HG03520 (cell line): ENCODE data around the gene TMCC3.
A peak's percentile ranks its signal among the peaks of the same experiment; 100 is the strongest.
"Not testable (repeated sequence)": the region's sequence is repeated elsewhere in the genome, so short reads cannot be mapped to it uniquely, and the experiment has no call there.

Experiments used
- ATAC-seq: cut with Tn5 transposase; IDR thresholded peaks from one replicate; pipeline ENCODE4 v1.9.1; 2021; ENCODE audit warnings: mild to moderate bottlenecking, moderate library complexity; ENCODE audit not compliant: unreplicated experiment

Gene TMCC3

GRCh38 chr12:94575024-94575423, 75.3 kb downstream of the TMCC3 start:
- no peak for ATAC-seq

DNA sequence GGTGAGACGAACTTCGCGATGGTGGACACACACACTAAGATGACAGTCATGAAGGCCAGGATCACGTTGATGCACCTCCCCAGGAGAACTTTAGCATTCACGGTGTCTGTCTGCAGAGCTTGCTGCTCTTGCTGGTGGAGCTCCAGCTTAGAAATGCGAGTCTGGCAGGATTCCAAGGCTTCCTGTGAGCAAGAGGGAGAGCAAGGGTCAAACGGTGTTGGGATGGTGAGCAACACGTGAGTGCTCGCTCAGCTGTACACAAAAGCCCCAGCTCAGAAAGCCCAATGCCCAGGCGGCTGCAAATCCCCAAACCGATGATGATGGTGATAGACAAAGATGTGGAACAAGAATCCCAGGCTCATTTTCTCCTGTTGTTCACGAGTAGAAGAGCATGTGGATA, 78.8 kb downstream of the TMCC3 start:
- ATAC-seq = no peak

DNA sequence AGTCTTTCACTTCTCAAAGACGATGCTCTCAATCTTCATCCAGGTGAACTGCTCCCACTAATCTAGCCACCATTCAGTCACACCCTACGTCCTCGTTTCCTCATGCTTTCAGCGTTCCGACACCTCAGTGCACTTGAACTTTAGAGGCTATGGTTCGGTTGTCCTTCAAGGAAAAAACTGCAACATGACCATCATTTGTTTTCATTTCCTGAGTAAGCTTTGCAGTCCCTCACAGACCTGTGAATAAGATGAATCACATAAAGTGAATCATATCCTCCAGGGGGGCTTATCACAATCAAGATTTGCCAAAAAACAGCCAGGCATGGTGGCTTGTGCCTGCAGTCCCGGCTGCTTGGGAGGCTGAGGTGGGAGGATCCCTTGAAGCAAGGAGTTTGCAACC, 80.2 kb downstream of the TMCC3 start:
- no peak for ATAC-seq

DNA sequence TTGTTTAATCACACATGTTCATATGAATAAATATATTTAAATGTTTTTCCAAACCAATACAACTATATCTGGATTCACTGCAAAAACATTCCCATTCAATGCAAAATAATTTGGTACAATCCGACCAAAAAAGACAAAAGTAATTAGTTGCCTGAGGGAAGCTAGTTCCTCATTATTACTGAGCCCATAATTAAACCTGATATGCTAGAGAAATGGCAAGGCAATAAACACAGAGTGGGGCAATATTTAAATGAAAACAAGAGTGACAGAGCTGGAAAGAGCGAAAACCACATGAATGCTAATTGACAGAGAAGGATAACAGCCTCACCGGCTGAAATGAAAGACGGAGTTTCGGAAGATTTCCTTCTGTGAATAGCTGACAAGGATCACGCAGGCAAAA, 82.6 kb downstream of the TMCC3 start:
- no peak for ATAC-seq

DNA sequence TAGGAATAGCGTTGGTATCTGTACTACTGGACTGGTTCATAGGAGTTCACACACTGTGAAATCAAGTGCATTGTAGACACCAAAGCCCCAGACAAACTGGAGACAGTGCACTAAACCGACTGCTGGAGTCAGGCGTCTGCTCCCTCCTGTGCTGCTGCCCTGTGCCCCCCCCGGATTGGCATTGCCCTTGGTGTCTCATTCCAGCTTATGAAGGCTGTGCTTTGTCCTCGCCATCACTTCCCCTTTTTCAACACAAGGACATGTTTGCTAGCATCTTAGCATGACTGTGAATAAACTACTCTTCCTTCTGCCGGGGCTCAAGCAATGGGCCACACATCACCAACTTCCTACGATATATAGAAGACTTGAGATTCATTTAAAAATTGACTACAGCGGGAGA, 84.0 kb downstream of the TMCC3 start:
- no peak for ATAC-seq

DNA sequence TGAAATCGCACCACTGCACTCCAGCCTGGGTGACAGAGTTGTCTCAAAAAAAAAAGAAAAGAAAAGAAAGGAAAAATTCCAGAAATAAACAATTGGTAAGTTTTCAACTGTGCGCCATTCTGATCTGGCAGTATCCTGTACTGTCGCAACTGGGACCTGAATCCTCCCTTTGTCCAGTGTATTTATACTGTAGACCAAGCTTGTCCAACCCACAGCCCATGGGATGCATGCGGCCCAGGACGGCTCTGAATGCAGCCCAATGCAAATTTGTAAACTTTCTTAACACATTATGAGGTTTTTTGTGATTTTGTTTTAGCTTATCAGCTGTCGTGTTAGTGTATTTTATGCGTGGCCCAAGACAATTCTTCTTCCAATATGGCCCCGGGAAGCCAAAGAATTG, 84.7 kb downstream of the TMCC3 start:
- no peak for ATAC-seq

GRCh38 chr12:94563286-94563685, 87.1 kb downstream of the TMCC3 start:
- no peak for ATAC-seq

- peak; percentile 71 for ATAC-seq
Measured at GRCh38 chr12:94561943-94562411, 88.4 kb downstream of the TMCC3 start.

DNA sequence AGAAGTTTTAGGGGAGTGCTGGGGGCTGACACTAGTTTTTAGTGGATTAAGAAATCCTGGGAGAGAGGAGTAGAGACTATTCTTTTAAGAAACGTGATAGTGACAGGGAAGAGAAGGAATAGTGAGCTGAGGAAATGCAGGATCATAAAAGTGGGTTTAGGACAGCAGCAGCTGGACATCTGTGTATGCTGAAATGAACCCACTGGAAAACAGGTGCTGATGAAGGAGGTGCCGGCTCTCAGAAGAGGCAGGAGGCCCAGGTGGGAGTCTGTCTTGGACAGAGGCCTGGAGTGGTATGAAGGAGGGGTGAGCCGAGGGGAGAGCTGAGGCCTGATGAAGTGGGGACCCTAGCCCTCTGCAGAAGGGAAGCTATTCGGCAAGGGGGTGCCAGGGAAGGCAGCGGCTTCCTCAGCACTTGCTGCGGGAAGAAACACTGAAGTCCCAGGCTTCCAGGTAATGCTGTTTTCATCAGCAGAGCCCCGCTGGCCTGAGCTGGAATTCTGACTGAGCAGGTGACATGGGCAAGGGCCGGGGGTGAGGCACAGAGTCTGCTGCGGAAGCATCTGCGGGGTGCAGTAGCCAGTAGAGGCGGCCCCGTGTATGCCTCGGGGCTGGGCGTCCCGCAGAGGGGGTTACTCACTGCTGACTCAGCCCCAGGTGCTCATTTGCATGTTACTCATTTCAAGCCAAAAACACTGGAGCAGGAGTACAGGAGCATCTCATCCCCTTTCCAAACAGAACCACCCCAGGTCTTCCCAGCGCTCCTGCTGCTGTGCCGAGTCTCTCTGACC, 89.7 kb downstream of the TMCC3 start:
- peak; percentile 66 for ATAC-seq

- ATAC-seq = no peak
Measured at GRCh38 chr12:94558612-94559011, 91.7 kb downstream of the TMCC3 start.

- no peak for ATAC-seq
Measured at GRCh38 chr12:94557746-94558295, 92.5 kb downstream of the TMCC3 start.

DNA sequence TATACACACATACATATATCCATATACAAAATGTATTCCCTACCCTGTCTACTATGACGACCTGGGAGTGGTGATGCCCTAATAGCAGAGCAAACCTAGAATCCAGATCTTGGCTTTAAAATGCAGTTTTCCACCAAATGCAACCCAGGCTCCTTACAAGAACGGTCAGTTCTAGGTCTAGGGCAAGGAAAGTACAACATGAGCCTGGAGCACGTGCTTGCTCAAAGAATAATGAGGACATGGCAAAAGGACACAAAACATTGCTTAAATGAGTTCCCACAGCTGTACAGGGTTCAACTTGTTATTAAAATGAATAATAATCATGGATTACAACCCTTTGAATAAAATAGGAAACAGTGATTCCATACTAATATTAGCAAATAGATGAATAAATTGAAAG, 94.7 kb downstream of the TMCC3 start:
- no peak for ATAC-seq

GRCh38 chr12:94553875-94554274, 96.5 kb downstream of the TMCC3 start:
- no peak for ATAC-seq

GRCh38 chr12:94553130-94553519, 97.2 kb downstream of the TMCC3 start:
- ATAC-seq = no peak

- ATAC-seq = no peak
Measured at GRCh38 chr12:94551810-94552209, 98.5 kb downstream of the TMCC3 start.

GRCh38 chr12:94550964-94551363, 99.4 kb downstream of the TMCC3 start:
- no peak for ATAC-seq

DNA sequence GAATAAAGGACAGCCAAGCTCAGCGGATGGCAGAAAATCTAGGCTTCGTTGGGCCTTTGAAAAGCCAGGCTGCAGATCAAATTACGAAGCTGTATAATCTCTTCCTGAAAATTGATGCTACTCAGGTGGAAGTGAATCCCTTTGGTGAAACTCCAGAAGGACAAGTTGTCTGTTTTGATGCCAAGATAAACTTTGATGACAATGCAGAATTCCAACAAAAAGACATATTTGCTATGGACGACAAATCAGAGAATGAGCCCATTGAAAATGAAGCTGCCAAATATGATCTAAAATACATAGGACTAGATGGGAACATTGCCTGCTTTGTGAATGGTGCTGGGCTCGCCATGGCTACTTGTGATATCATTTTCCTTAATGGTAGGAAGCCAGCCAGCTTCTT, 101.5 kb downstream of the TMCC3 start:
- not testable (repeated sequence) for ATAC-seq

DNA sequence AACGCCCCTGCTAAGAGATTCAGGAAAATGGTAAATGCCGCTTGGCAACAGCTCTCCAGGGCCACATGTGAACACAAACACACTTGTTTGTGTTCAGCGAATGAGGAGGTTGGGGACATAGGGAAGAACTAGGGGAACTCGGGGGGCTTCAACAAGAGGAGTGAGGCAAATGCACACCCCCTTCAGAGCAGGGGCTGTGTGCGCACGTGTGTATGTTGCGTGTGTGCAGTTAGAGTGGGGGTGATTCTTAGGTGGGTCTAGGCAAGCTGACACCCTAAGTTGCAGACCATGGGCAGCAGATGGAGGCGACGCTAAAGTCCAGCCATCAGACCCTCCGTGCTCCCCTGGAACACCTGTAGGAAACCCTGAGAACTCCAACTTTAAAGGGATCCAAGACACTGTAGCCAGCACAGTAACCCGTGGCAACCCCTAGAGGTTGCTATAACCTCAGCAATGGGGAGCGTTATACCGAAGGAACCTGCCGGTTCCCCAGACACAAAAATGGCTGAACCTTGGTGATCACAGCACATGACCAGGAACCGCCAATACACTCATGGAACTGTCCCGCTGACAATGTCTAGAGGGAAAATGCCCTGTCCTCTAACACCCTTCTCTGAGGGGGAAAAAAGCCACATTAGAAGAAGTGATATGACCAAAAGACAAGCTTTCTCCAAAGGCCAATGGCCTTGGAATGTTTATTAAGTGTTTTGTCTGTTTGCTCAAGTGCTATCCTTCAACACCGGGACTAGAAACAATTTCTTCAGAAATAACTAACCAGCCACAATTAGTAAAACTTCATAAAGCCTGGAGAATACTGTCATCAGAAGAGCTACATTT, 104.2 kb downstream of the TMCC3 start:
- ATAC-seq = no peak

GRCh38 chr12:94544355-94544754, 106.0 kb downstream of the TMCC3 start:
- no peak for ATAC-seq

DNA sequence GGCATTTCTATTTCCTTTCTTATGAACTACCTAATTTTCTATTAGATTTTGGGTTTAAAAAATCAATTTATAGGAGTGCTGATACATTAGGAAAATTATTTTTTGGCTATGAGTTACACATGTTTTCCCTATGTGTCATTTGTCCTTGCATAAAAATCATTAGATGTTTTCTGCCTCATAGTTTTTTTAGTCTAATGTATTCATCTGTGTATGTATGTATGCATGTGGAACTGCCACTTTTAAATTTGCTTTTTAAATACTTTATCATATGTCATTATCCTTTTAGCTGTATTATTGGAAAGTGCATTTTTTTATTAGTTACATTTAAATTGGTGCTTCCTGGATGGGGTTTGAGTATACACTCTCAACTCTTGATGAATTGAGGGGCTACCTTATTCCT, 112.0 kb downstream of the TMCC3 start:
- no peak for ATAC-seq

GRCh38 chr12:94536040-94536965, 114.1 kb downstream of the TMCC3 start:
- no peak for ATAC-seq
